ENCODE results near the gene PKM. TPM values are rescaled to one million over a fixed set of nuclear protein-coding genes. Genes with fewer than 3 reads are reported as not detected.

PKM gene
- polyA plus RNA-seq, 1 donor (not counting 4 experiments of a cell fraction or from before 2014, with no cell fraction given), result 3,352 TPM

- peaks cover 0 to 3% of the 10 kb centered on the region in 2 experiments for H3K36me3 ChIP-seq (ENCODE audit: control insufficient read depth in 2 of 2, extremely low read depth in 1 of 2, insufficient read depth in 2 of 2, low read length in 2 of 2)
- no peak overlapping the region for H3K4me2 ChIP-seq (ENCODE audit: control insufficient read depth, extremely low read depth, insufficient read depth, low read depth, low read length)
- no peaks in the 10 kb centered on the region for H3K9me3 ChIP-seq (ENCODE audit: control insufficient read depth, low read depth, low read length)
- H3K27ac ChIP-seq (ENCODE audit: control insufficient read depth, insufficient read depth, low read length), result no peak overlapping the region
- H3K27me3 ChIP-seq (ENCODE audit: control insufficient read depth, extremely low read depth, insufficient read depth, low read length), result no peaks in the 10 kb centered on the region
- DNase-seq (ENCODE audit: low read depth, low spot score) (no peak), FAIRE-seq (no peak)
- H4K20me1 ChIP-seq (ENCODE audit: control insufficient read depth, extremely low read depth, insufficient read depth, low read length), result no peaks in the 10 kb centered on the region
- no peak overlapping the region for H3K4me3 ChIP-seq (ENCODE audit: control insufficient read depth in 2 of 3, extremely low read depth in 1 of 3, insufficient read depth in 2 of 3, low read depth in 1 of 3, low read length in 3 of 3)
- peaks cover 5% of the 10 kb centered on the region for H3K4me1 ChIP-seq (ENCODE audit: control insufficient read depth, extremely low read depth, insufficient read depth, low read length)
- no peak overlapping the region for H2AFZ ChIP-seq (ENCODE audit: control insufficient read depth, low read length)
- H3K9me1 ChIP-seq (ENCODE audit: control insufficient read depth, extremely low read depth, insufficient read depth, low read length), result no peaks in the 10 kb centered on the region
- H3K9ac ChIP-seq (ENCODE audit: control insufficient read depth, extremely low read depth, insufficient read depth, low read length), result no peak overlapping the region
- no peaks in the 10 kb centered on the region for H3K79me2 ChIP-seq (ENCODE audit: control insufficient read depth, insufficient read depth, low read length)
- dilution Hi-C loops (cut with MboI; ENCODE audit: extremely low pct_ligation_motif_present, low sequenced_read_pairs), result no loop called here
- no peak for TF ChIP-seq EZH2 (IDR thresholded peaks at IDR 0.05; ENCODE audit: low read length)
Measured at GRCh38 chr15:72160696-72161245, 70.2 kb downstream of the PKM start.

- no peaks in the 10 kb centered on the region for H3K79me2 ChIP-seq (ENCODE audit: control insufficient read depth, insufficient read depth, low read length)
- H2AFZ ChIP-seq (ENCODE audit: control insufficient read depth, low read length), result no peak overlapping the region
- DNase-seq (ENCODE audit: low read depth, low spot score) (no peak), FAIRE-seq (no peak)
- no peak overlapping the region for H3K4me2 ChIP-seq (ENCODE audit: control insufficient read depth, extremely low read depth, insufficient read depth, low read depth, low read length)
- peaks cover 17% of the 10 kb centered on the region for H3K4me1 ChIP-seq (ENCODE audit: control insufficient read depth, extremely low read depth, insufficient read depth, low read length)
- peaks cover 2% of the 10 kb centered on the region for H3K9me1 ChIP-seq (ENCODE audit: control insufficient read depth, extremely low read depth, insufficient read depth, low read length)
- dilution Hi-C loops (cut with MboI; ENCODE audit: extremely low pct_ligation_motif_present, low sequenced_read_pairs), result no loop called here
- no peaks in the 10 kb centered on the region for H4K20me1 ChIP-seq (ENCODE audit: control insufficient read depth, extremely low read depth, insufficient read depth, low read length)
- H3K27ac ChIP-seq (ENCODE audit: control insufficient read depth, insufficient read depth, low read length), result no peak overlapping the region
- H3K4me3 ChIP-seq (ENCODE audit: control insufficient read depth in 2 of 3, extremely low read depth in 1 of 3, insufficient read depth in 2 of 3, low read depth in 1 of 3, low read length in 3 of 3), result no peak overlapping the region
- H3K9me3 ChIP-seq (ENCODE audit: control insufficient read depth, low read depth, low read length), result no peaks in the 10 kb centered on the region
- H3K27me3 ChIP-seq (ENCODE audit: control insufficient read depth, extremely low read depth, insufficient read depth, low read length), result no peaks in the 10 kb centered on the region
- no peaks in the 10 kb centered on the region for H3K36me3 ChIP-seq (ENCODE audit: control insufficient read depth in 2 of 2, extremely low read depth in 1 of 2, insufficient read depth in 2 of 2, low read length in 2 of 2)
- no peak for TF ChIP-seq CTCF (optimal IDR thresholded peaks at IDR 0.05 in 1 of 3, IDR thresholded peaks at IDR 0.05 in 1 of 3, conservative IDR thresholded peaks at IDR 0.05 in 1 of 3; ENCODE audit: extremely low read depth in 1 of 3, insufficient read depth in 2 of 3, low read length in 3 of 3)
- no peak overlapping the region for H3K9ac ChIP-seq (ENCODE audit: control insufficient read depth, extremely low read depth, insufficient read depth, low read length)
Measured at GRCh38 chr15:72156928-72157327, 74.1 kb downstream of the PKM start.
